HEK293 (cell line): ENCODE results near the gene ZCCHC14.

Experiments used
- CTCF ChIA-PET: fragments of 350-600 bp; formaldehyde crosslinking; extraction: SDS; loops from one replicate; lab custom pipeline; 2021; ENCODE audit warnings: antibody characterized with exemption; lab: Yijun Ruan, JAX
- POLR2A ChIA-PET: fragments of 300-600 bp; formaldehyde crosslinking; extraction: SDS; loops from one replicate; lab custom pipeline; 2020; ENCODE audit warnings: antibody characterized with exemption, inconsistent platforms; lab: Yijun Ruan, JAX
- H3K27ac ChIP-seq: fragments of 200-500 bp; sonication (Bioruptor generic); 2 replicates; pipeline ENCODE4 v1.5.1; 2014; ENCODE audit warnings: low read depth, low read length, control low read depth, inconsistent platforms; ENCODE audit errors: extremely low read depth
- H3K36me3 ChIP-seq, 2 experiments: fragments of 200-500 bp in 1 of 2; sonication (Bioruptor generic) in 1 of 2; 1 replicate in 1 of 2; 2 replicates in 1 of 2; pipeline ENCODE4 v1.5.1; 2014 to 2017; ENCODE audit warnings: inconsistent platforms in 2 of 2, low read length in 2 of 2; ENCODE audit not compliant: control insufficient read depth in 2 of 2, insufficient read depth in 1 of 2
- H3K4me1 ChIP-seq: fragments of 200-500 bp; sonication (Bioruptor generic); 2 replicates; pipeline ENCODE4 v1.5.1; 2014; ENCODE audit warnings: mild to moderate bottlenecking, low read length, inconsistent platforms; ENCODE audit not compliant: control insufficient read depth, insufficient read depth
- H3K4me3 ChIP-seq: 2 replicates; pipeline ENCODE4 v1.5.1; 2011; ENCODE audit warnings: low read depth, mild to moderate bottlenecking, control low read depth, low read length, moderate library complexity
- H3K9me3 ChIP-seq: fragments of 200-500 bp; sonication (Bioruptor generic); 2 replicates; pipeline ENCODE4 v1.5.1; 2014; ENCODE audit warnings: low read depth, low read length, inconsistent platforms; ENCODE audit not compliant: control insufficient read depth, insufficient read depth
- INSM2 ChIP-seq: fragments of 450-650 bp; formaldehyde crosslinking; IDR thresholded peaks from 2 replicates; pipeline ENCODE4 v1.5.1; 2016; ENCODE audit warnings: missing biosample characterization, missing genetic modification characterization
- KLF7 ChIP-seq: fragments of 450-650 bp; formaldehyde crosslinking; IDR thresholded peaks from 2 replicates; pipeline ENCODE4 v1.5.1; 2016; ENCODE audit warnings: missing biosample characterization, missing genetic modification characterization, borderline replicate concordance
- REPIN1 ChIP-seq: fragments of 450-650 bp; formaldehyde crosslinking; IDR thresholded peaks from 2 replicates; pipeline ENCODE4 v1.5.1; 2017; ENCODE audit warnings: missing biosample characterization, missing genetic modification characterization, low read depth
- SP3 ChIP-seq: fragments of 450-650 bp; formaldehyde crosslinking; IDR thresholded peaks from 2 replicates; pipeline ENCODE4 v1.5.1; 2016; ENCODE audit warnings: missing biosample characterization, missing genetic modification characterization
- SP7 ChIP-seq: fragments of 450-650 bp; formaldehyde crosslinking; IDR thresholded peaks from 2 replicates; pipeline ENCODE4 v1.5.1; 2016; ENCODE audit warnings: missing biosample characterization, missing genetic modification characterization
- YY1 ChIP-seq: fragments of 450-650 bp; formaldehyde crosslinking; IDR thresholded peaks from 2 replicates; pipeline ENCODE4 v1.5.1; 2018; ENCODE audit warnings: missing biosample characterization, missing genetic modification characterization
- YY2 ChIP-seq: fragments of 450-650 bp; formaldehyde crosslinking; IDR thresholded peaks from 2 replicates; pipeline ENCODE4 v1.5.1; 2016; ENCODE audit warnings: missing biosample characterization, missing genetic modification characterization
- ZNF114 ChIP-seq: fragments of 450-650 bp; formaldehyde crosslinking; IDR thresholded peaks from 2 replicates; pipeline ENCODE4 v1.5.0; 2017; ENCODE audit warnings: missing biosample characterization, missing genetic modification characterization
- ZNF155 ChIP-seq: fragments of 450-650 bp; formaldehyde crosslinking; IDR thresholded peaks from 2 replicates; pipeline ENCODE4 v1.5.1; 2016; ENCODE audit warnings: missing biosample characterization, missing genetic modification characterization
- ZNF174 ChIP-seq: fragments of 450-650 bp; formaldehyde crosslinking; IDR thresholded peaks from 2 replicates; pipeline ENCODE4 v1.5.0; 2017; ENCODE audit warnings: missing biosample characterization, mild to moderate bottlenecking, missing genetic modification characterization
- ZNF214 ChIP-seq: fragments of 450-650 bp; formaldehyde crosslinking; IDR thresholded peaks from 2 replicates; pipeline ENCODE4 v1.5.1; 2017; ENCODE audit warnings: missing biosample characterization, mild to moderate bottlenecking, missing genetic modification characterization, borderline replicate concordance
- ZNF221 ChIP-seq: fragments of 450-650 bp; formaldehyde crosslinking; IDR thresholded peaks from 2 replicates; pipeline ENCODE4 v1.5.1; 2017; ENCODE audit warnings: missing biosample characterization, missing genetic modification characterization, borderline replicate concordance
- ZNF274 ChIP-seq, 2 experiments: fragments of 200-500 bp in 1 of 2; fragments of 450-650 bp in 1 of 2; sonication (Bioruptor generic) in 1 of 2; formaldehyde crosslinking in 1 of 2; IDR thresholded peaks; 2 replicates each; pipeline versions ENCODE4 v1.5.1 to v1.6.1; 2014 to 2016; ENCODE audit warnings: borderline replicate concordance in 1 of 2, inconsistent platforms in 1 of 2, low read length in 1 of 2, missing biosample characterization in 1 of 2, missing genetic modification characterization in 1 of 2
- ZNF354C ChIP-seq: fragments of 450-650 bp; formaldehyde crosslinking; IDR thresholded peaks from 2 replicates; pipeline ENCODE4 v1.5.1; 2016; ENCODE audit warnings: missing biosample characterization, missing genetic modification characterization, low read depth, borderline replicate concordance
- ZNF37A ChIP-seq: fragments of 450-650 bp; IDR thresholded peaks from 2 replicates; pipeline ENCODE4 v1.5.1; 2018; ENCODE audit warnings: missing biosample characterization, missing genetic modification characterization
- ZNF394 ChIP-seq: fragments of 450-650 bp; formaldehyde crosslinking; IDR thresholded peaks from 2 replicates; pipeline ENCODE4 v1.5.1; 2016; ENCODE audit warnings: missing biosample characterization, missing genetic modification characterization, mild to moderate bottlenecking, moderate library complexity, borderline replicate concordance
- ZNF521 ChIP-seq: fragments of 450-650 bp; formaldehyde crosslinking; IDR thresholded peaks from 2 replicates; pipeline ENCODE4 v1.5.1; 2017; ENCODE audit warnings: missing biosample characterization, mild to moderate bottlenecking, missing genetic modification characterization
- ZNF529 ChIP-seq: fragments of 450-650 bp; formaldehyde crosslinking; IDR thresholded peaks from 2 replicates; pipeline ENCODE4 v1.5.1; 2017; ENCODE audit warnings: missing genetic modification characterization, missing biosample characterization; ENCODE audit not compliant: insufficient replicate concordance
- ZNF560 ChIP-seq: fragments of 450-650 bp; formaldehyde crosslinking; IDR thresholded peaks from 2 replicates; pipeline ENCODE4 v1.5.1; 2017; ENCODE audit warnings: missing biosample characterization, missing genetic modification characterization, borderline replicate concordance
- ZNF585B ChIP-seq: fragments of 450-650 bp; formaldehyde crosslinking; IDR thresholded peaks from 2 replicates; pipeline ENCODE4 v1.5.1; 2016; ENCODE audit warnings: missing biosample characterization, missing genetic modification characterization
- ZNF610 ChIP-seq: fragments of 450-650 bp; formaldehyde crosslinking; IDR thresholded peaks from 2 replicates; pipeline ENCODE4 v1.5.1; 2016; ENCODE audit warnings: missing biosample characterization, missing genetic modification characterization, borderline replicate concordance
- ZNF670 ChIP-seq: fragments of 450-650 bp; formaldehyde crosslinking; IDR thresholded peaks from 2 replicates; pipeline ENCODE4 v1.5.1; 2016; ENCODE audit warnings: missing biosample characterization, missing genetic modification characterization, low read depth
- ZNF692 ChIP-seq: fragments of 450-650 bp; formaldehyde crosslinking; IDR thresholded peaks from 2 replicates; pipeline ENCODE4 v1.5.1; 2016; ENCODE audit warnings: missing biosample characterization, missing genetic modification characterization
- ZSCAN18 ChIP-seq: fragments of 450-650 bp; formaldehyde crosslinking; IDR thresholded peaks from 2 replicates; pipeline ENCODE4 v1.5.1; 2016; ENCODE audit warnings: missing biosample characterization, missing genetic modification characterization
- ZSCAN23 ChIP-seq: fragments of 450-650 bp; formaldehyde crosslinking; IDR thresholded peaks from 2 replicates; pipeline ENCODE4 v1.5.1; 2016; ENCODE audit warnings: missing biosample characterization, missing genetic modification characterization
- ZSCAN5A ChIP-seq: fragments of 450-650 bp; formaldehyde crosslinking; IDR thresholded peaks from 2 replicates; pipeline ENCODE4 v1.5.1; 2016; ENCODE audit warnings: missing biosample characterization, missing genetic modification characterization

Gene ZCCHC14

GRCh38 chr16:87538160-87538559 is 45.3 kb upstream of the ZCCHC14 start (continued):
- no peak for TF ChIP-seq ZNF670 (tag by site-specific recombination)
- no peak for TF ChIP-seq ZNF174 (tag by site-specific recombination)
- TF ChIP-seq ZNF214 (tag by site-specific recombination): no peak
- no peak for TF ChIP-seq ZNF529
- TF ChIP-seq SP3 (tag by site-specific recombination): no peak
- TF ChIP-seq ZNF610 (tag by site-specific recombination): no peak
- no peak for TF ChIP-seq ZNF585B (tag by site-specific recombination)
- TF ChIP-seq ZNF692 (tag by site-specific recombination): no peak
- TF ChIP-seq INSM2 (tag by site-specific recombination): no peak

- CTCF ChIA-PET: no interaction called here
- no peaks in the 10 kb centered on the region for H3K36me3 ChIP-seq
- TF ChIP-seq ZNF114 (tag by site-specific recombination) (no peak), ZNF274 (IDR thresholded peaks at IDR 0.05; ENCODE audit: low read length) (no peak), ZNF274 (tag by site-specific recombination; IDR thresholded peaks at IDR 0.05; ENCODE audit: borderline replicate concordance) (0 out of 2 replicates have a peak, but pooled peaks have one; percentile 37)
- TF ChIP-seq, all 188 proteins: peak for 1
- Histone ChIP-seq H3K9me3 (no peaks in the 10 kb centered on the region), H3K4me1 (no peaks in the 10 kb centered on the region), H3K27ac (no peak overlapping the region), H3K4me3 (no peak overlapping the region)
- POLR2A ChIA-PET: no interaction called here
Observed at GRCh38 chr16:87536795-87537142, 43.9 kb upstream of the ZCCHC14 start.

GRCh38 chr16:87535855-87536794 is 43.3 kb upstream of the ZCCHC14 start:
- Histone ChIP-seq H3K36me3 (no peaks in the 10 kb centered on the region), H3K4me1 (no peaks in the 10 kb centered on the region), H3K9me3 (no peaks in the 10 kb centered on the region), H3K27ac (no peak overlapping the region), H3K4me3 (no peak overlapping the region)
- ChIA-PET CTCF (no interaction called here), POLR2A (no interaction called here)
- TF ChIP-seq ZNF394 (tag by site-specific recombination): no peak
- no peak for TF ChIP-seq ZSCAN18 (tag by site-specific recombination)
- no peak for TF ChIP-seq ZSCAN5A (tag by site-specific recombination)
- no peak for TF ChIP-seq ZNF155 (tag by site-specific recombination)
- TF ChIP-seq SP7 (tag by site-specific recombination): no peak
- TF ChIP-seq KLF7: no peak
- no peak for TF ChIP-seq YY2 (tag by site-specific recombination)
- TF ChIP-seq REPIN1 (tag by site-specific recombination): no peak
- no peak for TF ChIP-seq ZSCAN23 (tag by site-specific recombination)
- no peak for TF ChIP-seq YY1
- no peak for TF ChIP-seq ZNF585B (tag by site-specific recombination)
- TF ChIP-seq ZNF221 (tag by site-specific recombination): no peak
- TF ChIP-seq ZNF37A (tag by site-specific recombination): no peak
- no peak for TF ChIP-seq ZNF521
- TF ChIP-seq ZNF354C (tag by site-specific recombination): no peak
- no peak for TF ChIP-seq ZNF560 (tag by site-specific recombination)
